Measurements from ENCODE around the gene UIMC1.

UIMC1 gene

DNA sequence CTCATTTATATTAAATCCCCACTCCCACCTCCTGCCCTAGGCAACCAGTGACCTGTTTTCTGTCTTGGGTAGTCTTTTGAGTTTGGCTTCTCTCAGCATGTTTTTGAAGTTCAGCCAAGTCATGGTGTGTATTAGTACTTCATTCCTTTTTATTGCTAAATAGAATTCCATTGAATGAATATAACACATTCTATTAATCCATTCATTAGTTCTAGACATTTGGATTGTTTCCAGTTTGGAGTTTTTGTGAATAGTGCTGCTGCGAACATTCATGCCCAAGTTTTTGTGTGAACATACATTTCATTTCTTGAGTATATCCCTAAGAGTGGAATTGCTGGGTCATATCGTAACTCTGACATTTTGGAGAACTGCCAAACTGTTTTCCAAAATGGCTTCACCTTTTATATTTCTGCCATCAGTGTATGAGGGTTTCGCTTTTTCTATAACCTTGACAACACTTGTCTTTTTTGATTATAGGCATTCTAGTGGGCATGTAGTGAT lies 18.6 kb upstream of the UIMC1 start:
- TF ChIP-seq, protein P1, sequence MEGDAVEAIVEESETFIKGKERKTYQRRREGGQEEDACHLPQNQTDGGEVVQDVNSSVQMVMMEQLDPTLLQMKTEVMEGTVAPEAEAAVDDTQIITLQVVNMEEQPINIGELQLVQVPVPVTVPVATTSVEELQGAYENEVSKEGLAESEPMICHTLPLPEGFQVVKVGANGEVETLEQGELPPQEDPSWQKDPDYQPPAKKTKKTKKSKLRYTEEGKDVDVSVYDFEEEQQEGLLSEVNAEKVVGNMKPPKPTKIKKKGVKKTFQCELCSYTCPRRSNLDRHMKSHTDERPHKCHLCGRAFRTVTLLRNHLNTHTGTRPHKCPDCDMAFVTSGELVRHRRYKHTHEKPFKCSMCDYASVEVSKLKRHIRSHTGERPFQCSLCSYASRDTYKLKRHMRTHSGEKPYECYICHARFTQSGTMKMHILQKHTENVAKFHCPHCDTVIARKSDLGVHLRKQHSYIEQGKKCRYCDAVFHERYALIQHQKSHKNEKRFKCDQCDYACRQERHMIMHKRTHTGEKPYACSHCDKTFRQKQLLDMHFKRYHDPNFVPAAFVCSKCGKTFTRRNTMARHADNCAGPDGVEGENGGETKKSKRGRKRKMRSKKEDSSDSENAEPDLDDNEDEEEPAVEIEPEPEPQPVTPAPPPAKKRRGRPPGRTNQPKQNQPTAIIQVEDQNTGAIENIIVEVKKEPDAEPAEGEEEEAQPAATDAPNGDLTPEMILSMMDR (IDR thresholded peaks at IDR 0.05; ENCODE audit: insufficient read depth, low read depth, low read length, missing control alignments) = no peak
- H3K4me3 ChIP-seq (ENCODE audit: low read depth, low read length) = no peak overlapping the region
- no peak for DNase-seq (ENCODE audit: low read depth)

DNA sequence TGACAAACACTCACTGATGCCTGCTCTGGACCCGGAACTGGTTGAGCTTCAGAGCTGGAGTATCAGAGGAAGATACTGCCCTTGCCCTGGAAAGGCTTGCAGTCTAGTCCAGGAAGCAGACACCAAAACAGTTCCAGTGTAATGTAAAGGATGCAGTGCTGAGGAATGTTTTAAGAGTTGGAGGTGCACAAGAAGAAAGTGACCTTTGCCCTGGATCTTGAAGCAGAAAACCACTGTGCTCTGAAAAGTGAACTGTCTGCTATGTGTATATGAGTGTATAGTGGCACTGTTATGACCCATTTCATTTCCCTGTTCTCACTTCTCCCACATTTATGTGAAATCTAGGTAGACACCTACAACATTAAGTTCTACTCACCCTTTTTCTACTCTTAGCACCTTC lies 18.0 kb upstream of the UIMC1 start:
- TF ChIP-seq, protein P1 (IDR thresholded peaks at IDR 0.05; ENCODE audit: insufficient read depth, low read depth, low read length, missing control alignments) = no peak
- H3K4me3 ChIP-seq (ENCODE audit: low read depth, low read length) = no peak overlapping the region
- DNase-seq (ENCODE audit: low read depth) = peak; percentile 11

DNA sequence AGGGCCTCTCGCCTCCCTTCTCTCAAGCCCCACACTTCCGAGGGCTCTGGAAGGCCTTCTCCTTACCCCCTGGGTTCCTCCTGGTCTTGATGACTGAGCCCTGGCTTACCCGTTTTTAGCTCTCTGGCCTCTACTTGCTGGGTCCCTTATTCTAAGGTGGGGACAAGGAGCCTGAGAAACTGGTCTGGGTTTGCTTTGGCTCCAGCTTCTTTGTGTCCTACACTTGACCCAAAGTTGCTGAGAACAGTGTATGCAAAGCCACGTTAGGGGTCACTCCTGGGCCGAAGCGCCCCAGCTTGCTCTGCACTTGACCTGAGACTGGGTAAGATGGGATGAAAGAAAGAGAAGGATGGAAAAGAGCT lies 16.7 kb upstream of the UIMC1 start:
- DNase-seq (ENCODE audit: low read depth) = peak; percentile 22
- TF ChIP-seq, protein P1 (IDR thresholded peaks at IDR 0.05; ENCODE audit: insufficient read depth, low read depth, low read length, missing control alignments) = no peak
- H3K4me3 ChIP-seq (ENCODE audit: low read depth, low read length) = peak overlapping the region; percentile 72

DNA sequence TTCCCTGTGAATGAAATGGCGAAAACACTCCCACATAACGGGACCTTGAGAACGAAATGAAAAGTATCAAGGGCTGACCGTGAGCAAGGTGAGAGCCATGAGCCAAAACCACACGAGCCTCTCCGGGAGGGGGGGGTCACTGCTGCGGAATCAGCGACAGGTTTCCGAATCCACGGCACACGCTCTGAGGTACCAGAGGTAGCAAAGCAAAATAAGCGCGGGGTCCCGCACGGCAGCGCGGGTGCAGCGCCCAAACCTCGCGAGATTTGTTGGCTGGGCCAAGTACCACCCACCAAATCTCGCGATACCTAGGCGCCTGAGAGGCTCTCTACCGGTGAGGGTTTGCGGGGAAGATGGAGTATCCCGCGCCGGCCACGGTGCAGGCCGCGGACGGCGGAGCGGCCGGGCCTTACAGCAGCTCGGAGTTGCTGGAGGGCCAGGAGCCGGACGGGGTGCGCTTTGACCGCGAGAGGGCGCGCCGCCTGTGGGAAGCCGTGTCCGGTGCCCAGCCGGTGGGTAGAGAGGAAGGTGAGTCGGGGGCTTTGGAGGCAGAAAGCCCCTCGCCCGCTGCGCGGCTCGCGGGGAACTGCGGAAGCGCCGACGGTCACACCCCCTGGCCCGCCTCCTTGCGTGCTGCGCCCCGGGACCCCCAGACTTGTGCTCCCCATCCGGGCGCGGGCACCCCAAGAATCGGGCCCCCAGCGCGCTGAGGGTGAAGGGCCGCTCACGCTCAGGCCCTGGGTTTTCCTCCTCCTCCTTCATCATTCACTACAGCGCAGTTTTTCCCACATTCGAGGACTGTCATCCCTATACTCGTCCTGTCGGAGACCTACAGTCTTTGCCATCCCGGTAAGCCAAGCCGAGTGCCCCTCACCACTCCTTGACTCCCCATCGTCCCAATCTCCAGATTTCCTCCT lies 16.1 kb upstream of the UIMC1 start, which contains the start of gene ZNF346:
Gene ZNF346, plus strand, starts transcription at position 311 of the 917 bp plus-strand sequence. Its CDS starts 43 bp downstream, at position 354.
- TF ChIP-seq, protein P1 (IDR thresholded peaks at IDR 0.05; ENCODE audit: insufficient read depth, low read depth, low read length, missing control alignments) = peak; percentile 34
- peak; percentile 96 for DNase-seq (ENCODE audit: low read depth)
- H3K4me3 ChIP-seq (ENCODE audit: low read depth, low read length) = peak within 1 kb of the TSS; percentile 72

DNA sequence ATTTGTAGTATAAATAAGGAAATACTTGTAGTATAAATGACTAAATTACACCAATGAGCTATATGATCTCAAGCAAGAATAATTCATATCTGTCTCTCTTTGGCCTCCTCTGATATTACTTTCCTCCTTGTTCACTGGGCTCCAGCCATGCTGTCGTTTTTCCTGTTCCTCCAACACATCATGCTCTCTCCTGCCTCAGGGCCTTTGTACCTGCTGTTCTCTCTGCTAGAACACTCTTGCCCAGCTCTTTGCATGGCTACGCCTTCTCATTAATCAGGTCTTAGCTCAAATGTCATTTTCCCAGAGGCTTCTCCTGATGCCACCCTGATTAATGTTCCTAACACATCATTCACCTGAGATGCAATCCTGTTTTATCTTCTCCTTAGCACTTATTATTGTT lies 13.5 kb upstream of the UIMC1 start:
- TF ChIP-seq, protein P1 (IDR thresholded peaks at IDR 0.05; ENCODE audit: insufficient read depth, low read depth, low read length, missing control alignments) = no peak
- H3K4me3 ChIP-seq (ENCODE audit: low read depth, low read length) = no peak overlapping the region
- no peak for DNase-seq (ENCODE audit: low read depth)

DNA sequence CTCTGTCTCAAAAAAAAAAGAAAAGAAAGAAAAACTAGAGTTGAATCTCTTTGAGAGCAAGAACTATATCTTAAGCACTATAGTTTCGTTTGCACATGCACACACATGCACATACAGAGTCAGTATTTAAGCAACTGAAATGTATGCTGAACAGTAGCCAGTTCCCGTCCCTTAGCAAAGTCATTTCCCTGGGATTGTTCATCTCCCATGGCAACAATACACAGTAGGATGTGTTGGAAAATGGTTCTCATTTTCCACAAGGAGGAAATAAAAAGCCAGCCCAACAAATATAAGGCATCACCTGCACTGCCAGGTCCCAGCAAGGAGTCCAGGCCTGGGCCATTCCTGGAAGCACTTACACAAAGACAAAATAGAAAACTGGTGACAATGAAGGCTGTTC lies 11.8 kb upstream of the UIMC1 start:
- TF ChIP-seq, protein P1 (IDR thresholded peaks at IDR 0.05; ENCODE audit: insufficient read depth, low read depth, low read length, missing control alignments) = no peak
- no peak overlapping the region for H3K4me3 ChIP-seq (ENCODE audit: low read depth, low read length)
- no peak for DNase-seq (ENCODE audit: low read depth)

Data from GM12865 (cell line).